Smooth muscle cell (in vitro differentiated cells): ENCODE results near the gene DNAJC25. TPM values are rescaled to one million over a fixed set of nuclear protein-coding genes. Genes with fewer than 3 reads are reported as not detected.
A peak's percentile ranks its signal among the peaks of the same experiment; 100 is the strongest.

Experiments used
- DNase-seq: peaks from one replicate; lab custom pipeline; 2025; ENCODE audit not compliant: unreplicated experiment; lab: John Stamatoyannopoulos, UW
- H2AFZ ChIP-seq: fragments of 200-600 bp; sonication (generic); 2 replicates; pipeline ENCODE4 v1.6.0; 2016; ENCODE audit warnings: antibody characterized with exemption, low read depth, mild to moderate bottlenecking
- H3F3A ChIP-seq: fragments of 200-600 bp; sonication (generic); 2 replicates; pipeline ENCODE4 v1.6.0; 2017; ENCODE audit warnings: antibody characterized with exemption, low read depth
- H3K27ac ChIP-seq: fragments of 200-600 bp; sonication (generic); 2 replicates; pipeline ENCODE4 v1.5.1; 2016; ENCODE audit warnings: low read depth, mild to moderate bottlenecking
- H3K27me3 ChIP-seq: fragments of 200-600 bp; sonication (generic); 2 replicates; pipeline ENCODE4 v1.6.1; 2016; ENCODE audit warnings: low read depth, mild to moderate bottlenecking
- H3K36me3 ChIP-seq: fragments of 200-600 bp; sonication (generic); 2 replicates; pipeline ENCODE4 v1.5.1; 2016; ENCODE audit warnings: low read depth
- H3K4me1 ChIP-seq: fragments of 200-600 bp; sonication (generic); 2 replicates; pipeline ENCODE4 v1.5.1; 2016; ENCODE audit warnings: low read depth
- H3K4me2 ChIP-seq: fragments of 200-600 bp; sonication (generic); 2 replicates; pipeline ENCODE4 v1.6.0; 2016; ENCODE audit warnings: mild to moderate bottlenecking
- H3K4me3 ChIP-seq: fragments of 200-600 bp; sonication (generic); 2 replicates; pipeline ENCODE4 v1.5.1; 2016; ENCODE audit warnings: mild to moderate bottlenecking
- H3K79me2 ChIP-seq: fragments of 200-600 bp; sonication (generic); 2 replicates; pipeline ENCODE4 v1.6.0; 2016; ENCODE audit warnings: low read depth, mild to moderate bottlenecking
- H3K9ac ChIP-seq: fragments of 200-600 bp; sonication (generic); 2 replicates; pipeline ENCODE4 v1.6.0; 2016; ENCODE audit warnings: low read depth
- H3K9me3 ChIP-seq: fragments of 200-600 bp; sonication (generic); replicated peaks from 2 replicates; pipeline ENCODE4 v1.5.1; 2016; ENCODE audit warnings: low read depth
- H4K20me1 ChIP-seq: fragments of 200-600 bp; sonication (generic); 2 replicates; pipeline ENCODE4 v1.6.0; 2016; ENCODE audit warnings: low read depth
- WGBS: methylation state at CpG from one replicate; pipeline ENCODE4 v1.1.7; 2016; ENCODE audit warnings: low lambda C conversion rate; 5-methylcytosine and 5-hydroxymethylcytosine counted together
- polyA plus RNA-seq: library from polyadenylated mRNA; unstranded; fragments of >200 nt; fragmentation: Nextera tagmentation; extraction: Ambion mirVana; gene quantifications from 2 replicates; pipeline ENCODE4 v1.2.1, GENCODE V29; 2016
- total RNA-seq: library from RNA; depleted of rRNA; stranded (reverse); fragments of >200 nt; gene quantifications from 2 replicates; pipeline ENCODE4 v1.2.3, GENCODE V29; 2014
- TF ChIP-seq, protein P1 (sequence below): fragments of 200-600 bp; sonication (generic); IDR thresholded peaks from 2 replicates; pipeline ENCODE4 v1.5.1; 2017; ENCODE audit warnings: borderline replicate concordance, mild to moderate bottlenecking, antibody characterized with exemption; ENCODE audit not compliant: insufficient read depth, poor library complexity, severe bottlenecking

DNAJC25 gene
- total and polyA plus RNA-seq, 2 experiments from 2014 or later, result 13.1 to 17.4 TPM

DNA sequence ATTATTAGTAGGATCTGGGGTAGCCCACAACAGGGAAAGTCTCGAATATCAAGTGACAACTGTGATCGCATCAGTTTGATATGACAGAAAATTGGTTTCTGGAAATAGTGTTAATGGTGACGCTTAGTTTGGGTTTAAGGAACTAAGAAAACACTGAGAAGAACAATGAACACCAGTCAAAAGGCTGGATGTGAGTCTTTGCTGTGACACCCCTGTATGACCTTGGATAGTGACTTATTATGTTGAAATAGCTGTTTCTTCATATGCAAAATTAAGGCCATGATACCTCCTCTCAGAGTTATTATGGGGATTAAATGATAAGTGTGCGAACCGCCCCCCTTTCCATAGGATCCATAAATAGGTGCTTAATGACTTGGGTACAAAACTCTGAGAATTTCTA is 926 bp downstream of the DNAJC25 start:
- TF ChIP-seq, protein P1, sequence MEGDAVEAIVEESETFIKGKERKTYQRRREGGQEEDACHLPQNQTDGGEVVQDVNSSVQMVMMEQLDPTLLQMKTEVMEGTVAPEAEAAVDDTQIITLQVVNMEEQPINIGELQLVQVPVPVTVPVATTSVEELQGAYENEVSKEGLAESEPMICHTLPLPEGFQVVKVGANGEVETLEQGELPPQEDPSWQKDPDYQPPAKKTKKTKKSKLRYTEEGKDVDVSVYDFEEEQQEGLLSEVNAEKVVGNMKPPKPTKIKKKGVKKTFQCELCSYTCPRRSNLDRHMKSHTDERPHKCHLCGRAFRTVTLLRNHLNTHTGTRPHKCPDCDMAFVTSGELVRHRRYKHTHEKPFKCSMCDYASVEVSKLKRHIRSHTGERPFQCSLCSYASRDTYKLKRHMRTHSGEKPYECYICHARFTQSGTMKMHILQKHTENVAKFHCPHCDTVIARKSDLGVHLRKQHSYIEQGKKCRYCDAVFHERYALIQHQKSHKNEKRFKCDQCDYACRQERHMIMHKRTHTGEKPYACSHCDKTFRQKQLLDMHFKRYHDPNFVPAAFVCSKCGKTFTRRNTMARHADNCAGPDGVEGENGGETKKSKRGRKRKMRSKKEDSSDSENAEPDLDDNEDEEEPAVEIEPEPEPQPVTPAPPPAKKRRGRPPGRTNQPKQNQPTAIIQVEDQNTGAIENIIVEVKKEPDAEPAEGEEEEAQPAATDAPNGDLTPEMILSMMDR, result no peak
- Histone ChIP-seq H3K79me2 (peaks cover 57% of the 10 kb centered on the region), H3F3A (no peaks in the 10 kb centered on the region), H3K4me3 (peak overlapping the region; percentile 81), H4K20me1 (peaks cover 51% of the 10 kb centered on the region), H3K27ac (no peak overlapping the region), H3K9ac (peak overlapping the region; percentile 93), H3K27me3 (no peaks in the 10 kb centered on the region), H3K4me1 (peaks cover 17% of the 10 kb centered on the region), H3K36me3 (no peaks in the 10 kb centered on the region), H2AFZ (no peak overlapping the region), H3K4me2 (peak overlapping the region; percentile 92), H3K9me3 (no peaks in the 10 kb centered on the region)
- 42% methylated on average over 5 of the region's 5 CpGs for WGBS
- no peak for DNase-seq

DNA sequence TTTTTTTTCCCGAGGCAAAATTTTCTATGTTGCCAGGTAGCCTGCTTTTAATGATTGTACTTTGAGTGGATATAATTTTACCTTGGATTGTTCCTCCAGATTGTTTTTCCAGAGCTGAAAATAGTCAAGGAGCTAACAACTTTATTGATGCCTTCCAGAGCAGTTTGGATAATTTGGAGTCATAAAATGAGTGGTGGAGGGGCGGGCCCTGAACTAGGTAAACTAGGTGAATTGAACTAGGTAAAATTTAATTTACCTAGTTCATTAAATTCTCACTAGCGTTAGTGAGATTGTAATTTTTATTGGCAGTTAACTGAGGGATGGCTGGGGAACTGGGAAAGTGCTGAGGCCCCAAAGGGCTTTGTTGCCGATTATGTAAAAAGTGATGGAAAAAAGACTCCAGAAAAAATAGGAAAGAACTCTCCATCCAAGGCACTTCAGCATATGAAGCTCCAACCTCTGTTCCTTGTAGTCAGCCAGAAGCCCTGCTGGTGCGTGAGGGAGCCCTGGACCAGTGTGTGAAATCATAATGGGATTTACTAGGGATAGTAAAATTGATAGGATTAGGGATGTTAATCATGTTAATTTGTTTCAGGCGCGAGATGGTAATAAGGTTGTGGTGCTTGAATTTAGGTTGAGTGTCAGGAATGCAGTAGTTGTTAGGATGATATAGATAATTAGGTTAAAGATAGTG is 1.7 kb downstream of the DNAJC25 start:
- Histone ChIP-seq H3K4me2 (peak overlapping the region; percentile 92), H3K79me2 (peaks cover 65% of the 10 kb centered on the region), H3K27me3 (no peaks in the 10 kb centered on the region), H2AFZ (no peak overlapping the region), H3F3A (no peaks in the 10 kb centered on the region), H3K4me3 (peak overlapping the region; percentile 81), H4K20me1 (peaks cover 59% of the 10 kb centered on the region), H3K9ac (peak overlapping the region; percentile 93), H3K9me3 (no peaks in the 10 kb centered on the region), H3K4me1 (peaks cover 21% of the 10 kb centered on the region), H3K27ac (no peak overlapping the region), H3K36me3 (no peaks in the 10 kb centered on the region)
- WGBS, result 86% methylated on average over 7 of the region's 7 CpGs
- TF ChIP-seq, protein P1, result no peak
- DNase-seq, result no peak

DNA sequence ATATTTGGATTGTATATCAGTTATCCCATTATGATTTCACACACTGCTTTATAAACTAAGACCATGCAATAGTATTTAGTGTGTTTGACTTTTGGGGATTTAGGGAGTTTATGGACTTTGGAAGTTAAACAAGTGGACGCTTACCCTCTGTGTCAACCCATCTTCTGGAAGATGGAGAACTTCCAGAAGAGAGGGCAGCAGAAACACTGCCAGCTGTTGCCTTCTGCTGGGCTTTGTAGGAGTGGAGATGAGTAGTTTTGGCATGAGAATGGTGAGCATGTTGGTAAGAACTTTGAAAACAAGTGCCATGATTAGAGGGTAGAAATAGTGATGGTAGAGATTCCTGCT is 2.2 kb downstream of the DNAJC25 start:
- Histone ChIP-seq H3K9me3 (no peaks in the 10 kb centered on the region), H3K9ac (no peak overlapping the region), H3K27me3 (no peaks in the 10 kb centered on the region), H3F3A (peaks cover 3% of the 10 kb centered on the region), H3K4me1 (peaks cover 21% of the 10 kb centered on the region), H3K4me3 (peak overlapping the region; percentile 81), H2AFZ (no peak overlapping the region), H3K4me2 (peak overlapping the region; percentile 92), H3K27ac (no peak overlapping the region), H3K79me2 (peaks cover 71% of the 10 kb centered on the region), H3K36me3 (no peaks in the 10 kb centered on the region), H4K20me1 (peaks cover 64% of the 10 kb centered on the region)
- no peak for DNase-seq
- 86% methylated on average over 1 of the region's 1 CpG for WGBS
- TF ChIP-seq, protein P1, result no peak

DNA sequence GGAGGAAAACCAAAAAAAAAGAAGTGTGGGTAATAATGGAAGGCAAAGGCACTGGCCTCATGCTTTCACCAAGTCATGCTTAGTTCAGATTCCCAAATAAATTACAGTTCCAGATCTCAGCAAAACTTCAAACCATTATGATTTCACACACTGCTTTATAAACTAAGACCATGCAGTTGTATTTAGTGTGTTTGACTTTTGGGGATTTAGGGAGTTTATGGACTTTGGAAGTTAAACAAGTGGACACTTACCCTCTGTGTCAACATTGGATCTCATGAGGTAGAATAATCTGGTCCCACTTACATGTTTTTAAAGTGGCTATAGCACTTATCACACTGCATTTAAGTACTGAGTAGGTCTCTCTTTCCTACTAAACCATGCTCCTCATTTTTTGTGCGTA is 3.7 kb downstream of the DNAJC25 start:
- no peak overlapping the region for H3K27ac ChIP-seq
- H3K27me3 ChIP-seq, result no peaks in the 10 kb centered on the region
- H3K4me2 ChIP-seq, result peak overlapping the region; percentile 22
- TF ChIP-seq, protein P1, result no peak
- H3K9me3 ChIP-seq, result no peaks in the 10 kb centered on the region
- no peak overlapping the region for H3K4me3 ChIP-seq
- no peak overlapping the region for H2AFZ ChIP-seq
- H3K79me2 ChIP-seq, result peaks cover 85% of the 10 kb centered on the region
- no peaks in the 10 kb centered on the region for H3K36me3 ChIP-seq
- DNase-seq, result no peak
- peaks cover 9% of the 10 kb centered on the region for H3F3A ChIP-seq
- peaks cover 21% of the 10 kb centered on the region for H3K4me1 ChIP-seq
- WGBS, result 91% methylated on average over 1 of the region's 1 CpG
- no peak overlapping the region for H3K9ac ChIP-seq
- peaks cover 79% of the 10 kb centered on the region for H4K20me1 ChIP-seq
